Astrocyte (in vitro differentiated cells and primary cell): ENCODE results near the gene ARL4A.

Experiments used
- EZH2 ChIP-seq: IDR thresholded peaks from 2 replicates; pipeline ENCODE4 v1.6.1; 2012; ENCODE audit warnings: mild to moderate bottlenecking, low read length, inconsistent platforms; ENCODE audit not compliant: insufficient read depth
- TF ChIP-seq, protein P1 (sequence below): IDR thresholded peaks from 2 replicates; pipeline ENCODE4 v1.5.1; 2011; ENCODE audit warnings: low read depth, mild to moderate bottlenecking, inconsistent platforms, low read length, moderate library complexity; ENCODE audit not compliant: insufficient read depth

DNA sequence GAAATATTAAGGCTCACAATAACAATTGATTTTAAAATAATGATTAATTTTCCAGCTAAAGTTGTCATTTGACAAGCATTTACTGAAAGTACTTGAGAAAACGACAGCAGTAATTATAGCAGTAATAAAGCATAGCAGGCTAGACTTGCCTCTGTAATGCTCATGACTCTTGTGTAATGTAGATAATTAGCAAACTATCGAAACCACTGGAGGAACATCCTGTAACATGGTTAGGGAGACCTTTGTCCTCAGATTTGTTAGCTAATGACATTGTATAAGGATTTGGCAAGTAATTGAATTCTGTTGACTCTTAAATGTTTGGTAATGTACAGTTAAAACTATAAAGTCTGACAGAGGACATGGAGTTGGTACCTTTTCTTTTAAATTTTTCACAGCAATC is 24.8 kb downstream of the ARL4A start:
- TF ChIP-seq, protein P1, sequence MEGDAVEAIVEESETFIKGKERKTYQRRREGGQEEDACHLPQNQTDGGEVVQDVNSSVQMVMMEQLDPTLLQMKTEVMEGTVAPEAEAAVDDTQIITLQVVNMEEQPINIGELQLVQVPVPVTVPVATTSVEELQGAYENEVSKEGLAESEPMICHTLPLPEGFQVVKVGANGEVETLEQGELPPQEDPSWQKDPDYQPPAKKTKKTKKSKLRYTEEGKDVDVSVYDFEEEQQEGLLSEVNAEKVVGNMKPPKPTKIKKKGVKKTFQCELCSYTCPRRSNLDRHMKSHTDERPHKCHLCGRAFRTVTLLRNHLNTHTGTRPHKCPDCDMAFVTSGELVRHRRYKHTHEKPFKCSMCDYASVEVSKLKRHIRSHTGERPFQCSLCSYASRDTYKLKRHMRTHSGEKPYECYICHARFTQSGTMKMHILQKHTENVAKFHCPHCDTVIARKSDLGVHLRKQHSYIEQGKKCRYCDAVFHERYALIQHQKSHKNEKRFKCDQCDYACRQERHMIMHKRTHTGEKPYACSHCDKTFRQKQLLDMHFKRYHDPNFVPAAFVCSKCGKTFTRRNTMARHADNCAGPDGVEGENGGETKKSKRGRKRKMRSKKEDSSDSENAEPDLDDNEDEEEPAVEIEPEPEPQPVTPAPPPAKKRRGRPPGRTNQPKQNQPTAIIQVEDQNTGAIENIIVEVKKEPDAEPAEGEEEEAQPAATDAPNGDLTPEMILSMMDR = no peak
- TF ChIP-seq EZH2 = no peak
